Type B pancreatic cell (in vitro differentiated cells): ENCODE measurements around the gene TMEM167A. TPM values are rescaled to one million over a fixed set of nuclear protein-coding genes. Genes with fewer than 3 reads are reported as not detected.

ENCODE experiments used
- DNase-seq: peaks from one replicate; pipeline ENCODE4 v3.0.0; 2021; ENCODE audit warnings: mixed read lengths; ENCODE audit not compliant: unreplicated experiment; ENCODE audit errors: extremely low spot score
- H3K27ac Mint-ChIP-seq: 2 replicates; pipeline ENCODE4 v1.8.0; 2021; ENCODE audit warnings: mild to moderate bottlenecking, mixed read lengths
- H3K27me3 Mint-ChIP-seq: 2 replicates; pipeline ENCODE4 v1.8.0; 2021; ENCODE audit warnings: mixed read lengths
- H3K36me3 Mint-ChIP-seq: 2 replicates; pipeline ENCODE4 v1.8.0; 2021; ENCODE audit warnings: mixed read lengths
- H3K4me1 Mint-ChIP-seq: one replicate; pipeline ENCODE4 v1.8.0; 2021; ENCODE audit warnings: mixed read lengths; ENCODE audit not compliant: unreplicated experiment
- H3K4me3 Mint-ChIP-seq: 2 replicates; pipeline ENCODE4 v1.8.0; 2021; ENCODE audit warnings: mild to moderate bottlenecking, mixed read lengths
- H3K9me3 Mint-ChIP-seq: 2 replicates; pipeline ENCODE4 v1.8.0; 2021; ENCODE audit warnings: mixed read lengths
- CTCF ChIP-seq: fragments of 200-600 bp; sonication (generic); conservative IDR thresholded peaks from 2 replicates; pipeline ENCODE4 v1.5.0; 2021; ENCODE audit warnings: antibody characterized with exemption, mild to moderate bottlenecking
- total RNA-seq: library from RNA; stranded (reverse); gene quantifications from 2 replicates; pipeline ENCODE4 v1.2.1, GENCODE V29; 2021; ENCODE audit warnings: low replicate concordance

The TMEM167A gene
- total RNA-seq, 1 donor from 2014 or later = 107 TPM

DNA sequence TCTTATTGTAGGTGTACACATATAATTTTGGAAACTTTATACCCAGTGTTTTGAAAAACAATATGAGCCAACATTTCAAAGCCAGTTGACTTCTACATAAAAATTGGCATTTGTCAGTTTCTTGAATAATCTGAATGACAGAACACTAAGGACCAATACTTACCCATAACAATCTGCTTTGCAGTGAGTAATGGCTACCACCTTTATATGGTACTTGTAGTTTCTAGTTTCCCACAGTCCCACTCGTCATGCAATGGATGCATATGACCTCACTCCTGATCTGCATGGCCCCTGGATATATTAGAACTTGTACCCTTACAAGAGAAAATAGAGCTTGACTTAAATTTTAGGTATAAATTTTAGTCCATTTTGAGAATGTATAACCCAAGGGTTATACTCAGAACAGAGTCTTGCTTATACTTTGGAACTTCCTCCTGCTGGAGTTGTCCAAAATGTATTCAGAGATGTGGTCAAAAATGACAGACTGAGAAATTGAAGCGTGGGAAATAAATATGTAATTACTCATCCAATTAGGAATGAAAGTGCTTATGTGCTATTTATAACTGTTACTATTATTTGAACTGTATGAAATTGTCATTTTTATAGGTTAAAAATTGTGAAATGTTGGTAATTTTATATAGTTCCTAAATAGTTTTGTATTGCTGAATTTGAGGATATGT lies 19.6 kb upstream of the TMEM167A start:
- Mint-ChIP-seq H3K36me3 (peaks cover 14% of the 10 kb centered on the region), H3K9me3 (peaks cover 19% of the 10 kb centered on the region), H3K4me1 (peaks cover 13% of the 10 kb centered on the region), H3K27ac (no peak overlapping the region), H3K27me3 (no peaks in the 10 kb centered on the region), H3K4me3 (no peak overlapping the region)
- no peak for TF ChIP-seq CTCF
- no peak for DNase-seq

- H3K4me1 Mint-ChIP-seq = peaks cover 8% of the 10 kb centered on the region
- no peak for DNase-seq
- H3K9me3 Mint-ChIP-seq = peaks cover 19% of the 10 kb centered on the region
- no peak overlapping the region for H3K4me3 Mint-ChIP-seq
- no peaks in the 10 kb centered on the region for H3K27me3 Mint-ChIP-seq
- TF ChIP-seq CTCF = no peak
- H3K27ac Mint-ChIP-seq = no peak overlapping the region
- H3K36me3 Mint-ChIP-seq = peaks cover 17% of the 10 kb centered on the region
Observed at GRCh38 chr5:83095957-83096539, 18.9 kb upstream of the TMEM167A start.

GRCh38 chr5:83095163-83095956 lies 18.2 kb upstream of the TMEM167A start:
- Mint-ChIP-seq H3K36me3 (peaks cover 20% of the 10 kb centered on the region), H3K27me3 (no peaks in the 10 kb centered on the region), H3K27ac (no peak overlapping the region), H3K4me3 (no peak overlapping the region), H3K4me1 (peaks cover 8% of the 10 kb centered on the region), H3K9me3 (peaks cover 25% of the 10 kb centered on the region)
- TF ChIP-seq CTCF = no peak
- DNase-seq = no peak

DNA sequence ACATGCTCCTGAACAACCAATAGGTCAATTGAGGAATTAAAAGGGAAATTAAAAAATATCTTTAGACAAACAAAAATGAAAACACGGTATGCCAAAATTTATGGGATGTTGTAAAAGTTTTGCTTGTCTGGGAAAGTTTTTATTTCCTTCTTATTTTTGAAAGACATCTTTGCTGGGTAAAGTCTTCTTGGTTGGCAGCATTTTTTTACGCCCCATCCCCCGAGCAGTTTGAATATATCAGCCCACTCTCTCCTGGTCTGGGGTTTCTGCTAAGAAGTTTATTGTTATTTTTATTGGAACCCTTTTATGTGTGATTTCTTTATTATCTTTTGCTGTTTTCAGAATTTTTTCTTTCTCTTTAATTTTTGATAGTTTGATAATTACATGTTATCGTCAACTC lies 16.5 kb upstream of the TMEM167A start:
- Mint-ChIP-seq H3K4me1 (peaks cover 8% of the 10 kb centered on the region), H3K4me3 (no peak overlapping the region), H3K9me3 (peaks cover 29% of the 10 kb centered on the region), H3K36me3 (peaks cover 20% of the 10 kb centered on the region), H3K27me3 (no peaks in the 10 kb centered on the region), H3K27ac (no peak overlapping the region)
- DNase-seq = no peak
- no peak for TF ChIP-seq CTCF

DNA sequence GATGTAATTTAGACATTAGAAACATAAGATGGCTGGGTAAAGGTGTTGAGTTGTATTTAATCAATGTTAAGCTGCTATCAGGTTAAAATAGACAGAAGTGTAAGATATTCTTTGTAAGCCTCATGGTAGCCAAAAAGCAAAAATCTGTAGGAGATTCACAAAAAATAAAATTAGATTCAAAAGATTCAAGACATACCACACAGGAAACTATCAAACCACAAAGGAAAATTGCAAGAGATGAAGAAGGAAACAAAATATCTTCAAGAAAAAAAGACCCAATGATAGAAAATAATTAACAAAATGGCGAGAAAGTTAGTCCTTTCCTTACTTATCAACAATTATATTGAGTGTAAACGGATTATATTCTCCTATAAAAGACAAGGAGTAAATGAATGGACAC lies 15.4 kb upstream of the TMEM167A start:
- peaks cover 20% of the 10 kb centered on the region for H3K36me3 Mint-ChIP-seq
- H3K27ac Mint-ChIP-seq = no peak overlapping the region
- DNase-seq = no peak
- TF ChIP-seq CTCF = no peak
- no peak overlapping the region for H3K4me3 Mint-ChIP-seq
- peaks cover 29% of the 10 kb centered on the region for H3K9me3 Mint-ChIP-seq
- peaks cover 4% of the 10 kb centered on the region for H3K4me1 Mint-ChIP-seq
- no peaks in the 10 kb centered on the region for H3K27me3 Mint-ChIP-seq
